Tibial nerve (tissue), 3 donors: ENCODE results near the gene ZNF335.

Experiments
- POLR2A ChIP-seq, 2 donors: fragments of 450-650 bp; IDR thresholded peaks; one replicate each; pipeline ENCODE4 v1.6.1; 2017; ENCODE audit warnings: antibody characterized with exemption in 2 of 2, mild to moderate bottlenecking in 2 of 2, moderate library complexity in 2 of 2
- TF ChIP-seq, protein P1 (sequence below), 5 experiments: fragments of 200-600 bp in 3 of 5; fragments of 450-650 bp in 2 of 5; sonication (generic) in 3 of 5; IDR thresholded peaks; one replicate each; pipeline ENCODE4 v1.5.1; 2016 to 2019; ENCODE audit warnings: antibody characterized with exemption in 5 of 5, mild to moderate bottlenecking in 3 of 5, moderate library complexity in 2 of 5

DNA sequence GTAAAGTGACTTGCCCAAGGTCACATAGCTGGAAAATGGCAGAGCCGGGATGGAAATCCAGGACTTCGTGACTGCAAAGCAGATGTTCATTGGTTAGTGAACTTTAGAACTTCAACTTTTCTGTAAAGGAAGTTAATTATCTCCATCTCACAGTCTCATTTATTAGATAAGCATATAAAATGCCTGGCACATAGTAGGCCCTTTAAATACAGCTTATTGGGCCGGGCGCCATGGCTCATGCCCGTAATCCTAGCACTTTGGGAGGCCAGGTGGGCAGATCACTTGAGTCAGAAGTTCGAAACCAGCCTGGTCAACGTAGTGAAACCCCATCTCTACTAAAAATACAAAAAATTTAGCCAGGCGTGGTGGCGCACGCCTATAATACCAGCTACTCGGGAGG is 35.0 kb upstream of the ZNF335 start:
- TF ChIP-seq POLR2A (IDR thresholded peaks at IDR 0.05) = no peak
- TF ChIP-seq, protein P1, sequence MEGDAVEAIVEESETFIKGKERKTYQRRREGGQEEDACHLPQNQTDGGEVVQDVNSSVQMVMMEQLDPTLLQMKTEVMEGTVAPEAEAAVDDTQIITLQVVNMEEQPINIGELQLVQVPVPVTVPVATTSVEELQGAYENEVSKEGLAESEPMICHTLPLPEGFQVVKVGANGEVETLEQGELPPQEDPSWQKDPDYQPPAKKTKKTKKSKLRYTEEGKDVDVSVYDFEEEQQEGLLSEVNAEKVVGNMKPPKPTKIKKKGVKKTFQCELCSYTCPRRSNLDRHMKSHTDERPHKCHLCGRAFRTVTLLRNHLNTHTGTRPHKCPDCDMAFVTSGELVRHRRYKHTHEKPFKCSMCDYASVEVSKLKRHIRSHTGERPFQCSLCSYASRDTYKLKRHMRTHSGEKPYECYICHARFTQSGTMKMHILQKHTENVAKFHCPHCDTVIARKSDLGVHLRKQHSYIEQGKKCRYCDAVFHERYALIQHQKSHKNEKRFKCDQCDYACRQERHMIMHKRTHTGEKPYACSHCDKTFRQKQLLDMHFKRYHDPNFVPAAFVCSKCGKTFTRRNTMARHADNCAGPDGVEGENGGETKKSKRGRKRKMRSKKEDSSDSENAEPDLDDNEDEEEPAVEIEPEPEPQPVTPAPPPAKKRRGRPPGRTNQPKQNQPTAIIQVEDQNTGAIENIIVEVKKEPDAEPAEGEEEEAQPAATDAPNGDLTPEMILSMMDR (IDR thresholded peaks at IDR 0.05) = no peak
